Ishikawa (cell line): ENCODE results near the gene RAB19.

Experiments used
- CREB1 ChIP-seq: IDR thresholded peaks from 2 replicates; pipeline ENCODE4 v1.6.1; 2012; ENCODE audit warnings: low read depth
- EP300 ChIP-seq: IDR thresholded peaks from 2 replicates; pipeline ENCODE4 v1.6.1; 2012; ENCODE audit warnings: borderline replicate concordance
- RAD21 ChIP-seq: IDR thresholded peaks from 2 replicates; pipeline ENCODE4 v1.6.1; 2012; ENCODE audit warnings: low read depth
- TAF1 ChIP-seq: IDR thresholded peaks from 2 replicates; pipeline ENCODE4 v1.6.1; 2012; ENCODE audit warnings: low read depth, mild to moderate bottlenecking
- TF ChIP-seq, protein P1 (sequence below): IDR thresholded peaks from 2 replicates; pipeline ENCODE4 v1.6.1; 2012; ENCODE audit warnings: low read depth, mild to moderate bottlenecking

DNA sequence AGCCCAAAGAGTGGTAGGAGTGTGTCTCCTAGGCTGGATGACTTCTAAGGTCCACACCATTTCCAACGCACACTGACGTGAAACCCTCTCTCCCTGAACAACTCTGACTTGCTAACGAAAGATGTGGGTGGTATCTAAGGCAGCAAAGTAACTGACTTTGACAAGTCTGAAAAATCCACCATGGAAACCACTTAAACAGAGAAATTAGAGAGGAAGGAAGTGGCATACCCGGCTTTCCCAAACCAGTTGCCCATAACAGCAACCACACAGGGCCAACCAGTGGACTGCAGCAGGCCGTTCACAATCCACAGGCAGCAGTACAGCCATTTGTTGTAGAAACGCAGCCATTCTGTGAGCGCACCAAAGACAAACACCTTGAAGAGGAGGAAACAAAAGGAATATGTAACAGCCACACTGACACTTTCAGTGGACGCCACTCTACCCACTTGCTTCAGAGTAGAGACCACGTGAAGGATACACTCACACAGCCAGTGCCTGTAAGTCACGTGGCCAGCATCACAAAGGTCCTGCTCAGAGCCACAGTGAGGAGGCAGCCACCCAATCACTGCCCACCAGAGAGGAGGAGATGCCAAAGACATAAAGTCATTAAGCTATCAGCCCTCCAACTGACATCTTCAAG, 45.3 kb upstream of the RAB19 start:
- no peak for TF ChIP-seq EP300
- no peak for TF ChIP-seq TAF1
- TF ChIP-seq, protein P1, sequence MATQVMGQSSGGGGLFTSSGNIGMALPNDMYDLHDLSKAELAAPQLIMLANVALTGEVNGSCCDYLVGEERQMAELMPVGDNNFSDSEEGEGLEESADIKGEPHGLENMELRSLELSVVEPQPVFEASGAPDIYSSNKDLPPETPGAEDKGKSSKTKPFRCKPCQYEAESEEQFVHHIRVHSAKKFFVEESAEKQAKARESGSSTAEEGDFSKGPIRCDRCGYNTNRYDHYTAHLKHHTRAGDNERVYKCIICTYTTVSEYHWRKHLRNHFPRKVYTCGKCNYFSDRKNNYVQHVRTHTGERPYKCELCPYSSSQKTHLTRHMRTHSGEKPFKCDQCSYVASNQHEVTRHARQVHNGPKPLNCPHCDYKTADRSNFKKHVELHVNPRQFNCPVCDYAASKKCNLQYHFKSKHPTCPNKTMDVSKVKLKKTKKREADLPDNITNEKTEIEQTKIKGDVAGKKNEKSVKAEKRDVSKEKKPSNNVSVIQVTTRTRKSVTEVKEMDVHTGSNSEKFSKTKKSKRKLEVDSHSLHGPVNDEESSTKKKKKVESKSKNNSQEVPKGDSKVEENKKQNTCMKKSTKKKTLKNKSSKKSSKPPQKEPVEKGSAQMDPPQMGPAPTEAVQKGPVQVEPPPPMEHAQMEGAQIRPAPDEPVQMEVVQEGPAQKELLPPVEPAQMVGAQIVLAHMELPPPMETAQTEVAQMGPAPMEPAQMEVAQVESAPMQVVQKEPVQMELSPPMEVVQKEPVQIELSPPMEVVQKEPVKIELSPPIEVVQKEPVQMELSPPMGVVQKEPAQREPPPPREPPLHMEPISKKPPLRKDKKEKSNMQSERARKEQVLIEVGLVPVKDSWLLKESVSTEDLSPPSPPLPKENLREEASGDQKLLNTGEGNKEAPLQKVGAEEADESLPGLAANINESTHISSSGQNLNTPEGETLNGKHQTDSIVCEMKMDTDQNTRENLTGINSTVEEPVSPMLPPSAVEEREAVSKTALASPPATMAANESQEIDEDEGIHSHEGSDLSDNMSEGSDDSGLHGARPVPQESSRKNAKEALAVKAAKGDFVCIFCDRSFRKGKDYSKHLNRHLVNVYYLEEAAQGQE, result no peak
- TF ChIP-seq CREB1, result no peak
- no peak for TF ChIP-seq RAD21
